GM18868 (cell line): ENCODE results near the gene ZNHIT1.
"Not testable (repeated sequence)": the region's sequence is repeated elsewhere in the genome, so short reads cannot be mapped to it uniquely, and the experiment has no call there.

Experiments
- ATAC-seq: cut with Tn5 transposase; IDR thresholded peaks from one replicate; pipeline ENCODE4 v1.9.1; 2021; ENCODE audit warnings: mild to moderate bottlenecking, moderate library complexity; ENCODE audit not compliant: unreplicated experiment

ZNHIT1 gene

DNA sequence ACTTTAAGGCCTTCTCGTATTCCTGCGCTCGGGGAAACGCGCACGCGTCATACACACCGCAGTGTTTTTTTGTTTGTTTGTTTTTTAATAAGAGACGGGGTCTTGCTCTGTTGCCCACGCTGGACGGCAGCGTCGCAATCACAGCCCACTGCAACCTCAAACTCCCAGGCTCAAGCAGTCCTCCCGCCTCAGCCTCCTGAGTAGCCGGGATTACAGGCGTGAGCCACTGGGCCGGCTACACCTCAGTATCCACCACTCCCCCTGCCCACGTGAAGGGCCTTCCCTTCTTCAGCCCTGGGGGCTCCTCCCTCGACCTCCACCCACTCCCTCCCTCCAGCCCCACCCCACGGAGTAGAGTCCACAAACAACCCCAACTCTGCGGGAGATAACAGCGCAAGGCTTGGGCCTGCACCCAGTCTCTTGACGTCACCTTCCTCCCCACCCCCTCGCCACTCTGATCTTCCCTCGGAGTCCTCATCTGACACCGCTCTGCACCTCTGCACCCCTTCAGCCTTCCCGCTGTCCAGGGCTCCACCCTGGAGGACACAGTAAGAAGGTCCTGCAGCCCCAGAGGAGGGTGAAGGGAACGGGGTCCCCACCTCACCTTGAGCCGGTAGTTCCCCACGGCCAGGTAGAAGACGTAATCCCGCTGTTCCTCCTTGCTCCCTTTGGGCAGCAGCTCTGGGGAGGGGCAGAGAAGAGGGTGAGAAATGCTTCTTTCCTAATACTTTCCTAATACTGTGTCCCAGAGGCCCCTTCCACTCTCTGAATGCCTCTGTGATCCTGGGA lies 22.5 kb downstream of the ZNHIT1 start:
- ATAC-seq: no peak

DNA sequence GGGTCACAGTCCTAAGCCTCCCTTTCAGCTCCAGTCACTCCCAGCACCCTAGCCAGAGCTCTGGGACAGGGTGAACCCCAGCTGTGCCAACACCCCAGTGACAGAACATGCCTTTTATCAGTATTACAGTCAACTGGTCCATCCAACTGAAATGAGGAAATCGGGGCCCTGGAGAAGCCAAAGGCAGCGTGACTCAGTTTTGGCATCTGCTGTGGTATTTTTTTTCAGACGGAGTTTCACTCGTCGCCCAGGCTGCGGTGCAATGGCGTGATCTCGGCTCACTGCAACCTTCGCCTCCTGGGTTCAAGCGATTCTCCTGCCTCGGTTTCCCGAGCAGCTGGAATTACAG lies 23.0 kb downstream of the ZNHIT1 start:
- ATAC-seq: no peak

GRCh38 chr7:101241443-101242349 lies 23.7 kb downstream of the ZNHIT1 start:
- ATAC-seq: no peak

DNA sequence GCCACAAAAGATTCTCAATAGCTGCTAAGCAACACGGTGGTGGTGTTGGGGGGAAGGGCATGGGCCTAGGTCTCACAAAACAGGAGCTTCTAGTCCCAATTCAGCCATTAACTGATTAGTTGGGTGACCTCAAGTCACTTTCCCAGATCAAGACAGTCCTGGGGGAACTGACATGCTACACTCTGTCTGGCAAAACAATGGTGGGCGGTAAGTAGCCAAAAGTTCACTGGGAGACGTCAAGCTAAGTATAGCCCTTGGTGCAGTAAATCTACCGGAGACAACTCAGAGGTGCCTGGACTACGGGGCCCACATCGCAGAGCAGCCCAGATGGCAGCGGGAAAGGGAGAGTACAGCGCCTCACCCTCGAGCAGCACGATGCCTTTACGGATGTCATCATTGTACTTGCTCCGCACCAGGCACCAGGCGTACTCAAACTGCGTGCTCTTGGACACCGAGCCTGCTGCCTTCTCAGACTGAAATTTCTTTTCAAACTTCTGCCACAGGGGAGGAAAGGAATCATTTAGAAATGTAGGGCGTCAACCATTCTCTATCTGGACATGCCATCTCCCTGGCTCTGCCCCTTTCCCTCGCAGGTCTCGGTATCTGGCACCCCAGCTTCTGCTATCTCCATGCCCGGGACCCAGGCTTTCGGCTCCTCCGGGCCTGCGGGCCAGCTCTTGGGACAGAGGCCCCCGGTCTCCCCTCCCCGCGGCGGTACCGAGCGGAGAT lies 25.8 kb downstream of the ZNHIT1 start:
- no peak for ATAC-seq

GRCh38 chr7:101244375-101245146 lies 26.6 kb downstream of the ZNHIT1 start, which contains the start of gene FIS1:
FIS1 (minus strand) TSS chr7:101245081; CDS start chr7:101245004, 77 bp downstream.
- peak; percentile 91 for ATAC-seq

GRCh38 chr7:101245147-101245668 lies 27.2 kb downstream of the ZNHIT1 start:
- ATAC-seq: no peak

DNA sequence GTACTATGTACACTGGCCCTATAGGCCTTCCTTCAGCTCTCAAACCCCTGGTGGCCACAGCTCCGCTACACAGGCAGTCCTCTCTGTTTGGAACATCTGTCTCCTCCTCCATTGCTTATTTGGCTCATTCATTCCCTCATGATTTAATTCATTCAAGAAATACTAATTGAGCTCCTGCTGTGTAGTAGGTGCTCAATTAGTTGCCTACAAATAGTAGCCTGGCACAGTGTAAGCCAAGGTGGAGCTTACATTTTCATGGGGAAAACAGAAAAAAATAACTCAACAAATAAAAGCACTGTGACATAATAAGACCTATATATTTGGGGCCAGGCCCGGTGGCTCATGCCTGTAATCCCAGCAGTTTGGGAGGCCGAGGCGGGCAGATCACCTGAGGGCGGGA lies 30.3 kb downstream of the ZNHIT1 start:
- no peak for ATAC-seq

DNA sequence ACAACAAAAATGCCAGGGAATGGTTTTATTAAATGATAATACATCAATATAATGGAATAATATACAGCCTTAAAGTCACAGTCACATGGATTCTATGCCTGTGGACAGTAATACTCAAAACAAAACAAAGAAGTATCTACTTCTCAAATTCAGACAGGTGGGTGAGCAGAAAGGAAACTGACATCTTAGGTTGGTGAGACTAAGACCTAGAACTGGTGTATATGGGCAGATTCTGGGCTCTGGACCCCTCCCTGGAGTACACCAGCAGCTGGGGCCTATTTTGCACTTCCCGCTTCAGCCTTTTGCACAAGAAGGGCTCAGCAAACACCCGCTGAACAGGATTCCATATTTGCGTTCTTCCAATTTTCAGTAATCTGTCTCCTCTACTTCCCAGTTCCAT lies 32.4 kb downstream of the ZNHIT1 start:
- ATAC-seq: peak; percentile 35

- ATAC-seq: peak; percentile 96
Observed at GRCh38 chr7:101251871-101252659, 34.1 kb downstream of the ZNHIT1 start.

DNA sequence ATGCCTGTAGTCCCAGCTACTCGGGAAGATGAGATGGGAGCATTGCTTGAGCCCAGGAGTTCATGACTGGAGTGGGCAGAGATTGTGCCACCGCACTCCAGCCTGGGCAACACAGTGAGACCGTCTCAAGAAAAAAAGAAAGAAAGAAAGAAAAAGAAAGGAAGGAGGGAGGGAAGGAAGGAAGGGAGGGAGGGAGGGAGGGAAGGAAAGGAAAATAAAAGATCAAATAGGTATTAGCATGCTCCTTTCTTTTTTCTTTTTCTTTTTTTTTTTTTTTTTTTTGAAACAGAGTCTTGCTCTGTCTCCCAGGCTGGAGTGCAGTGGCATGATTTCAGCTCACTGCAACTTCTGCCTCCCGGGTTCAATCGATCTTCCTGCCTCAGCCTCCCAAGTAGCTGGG lies 35.2 kb downstream of the ZNHIT1 start:
- ATAC-seq: not testable (repeated sequence)

DNA sequence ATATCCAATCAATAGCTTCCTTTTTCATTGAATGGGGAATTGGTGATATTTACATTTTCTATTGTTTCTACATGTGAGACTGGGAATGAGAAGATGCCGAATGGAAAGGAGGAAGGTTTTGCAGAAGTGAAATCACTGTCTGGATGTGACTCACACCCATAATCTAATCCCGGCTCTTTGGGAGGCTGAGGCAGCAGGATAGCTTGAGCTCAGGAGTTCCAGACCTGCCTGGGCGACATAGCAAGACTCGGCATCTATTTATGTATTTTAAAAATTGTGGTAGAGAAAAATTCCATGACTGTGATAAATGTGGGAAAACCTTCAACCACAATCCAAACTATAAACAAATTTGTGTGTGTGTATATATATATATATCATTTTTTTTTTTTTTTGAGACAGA lies 37.8 kb downstream of the ZNHIT1 start:
- ATAC-seq: no peak

DNA sequence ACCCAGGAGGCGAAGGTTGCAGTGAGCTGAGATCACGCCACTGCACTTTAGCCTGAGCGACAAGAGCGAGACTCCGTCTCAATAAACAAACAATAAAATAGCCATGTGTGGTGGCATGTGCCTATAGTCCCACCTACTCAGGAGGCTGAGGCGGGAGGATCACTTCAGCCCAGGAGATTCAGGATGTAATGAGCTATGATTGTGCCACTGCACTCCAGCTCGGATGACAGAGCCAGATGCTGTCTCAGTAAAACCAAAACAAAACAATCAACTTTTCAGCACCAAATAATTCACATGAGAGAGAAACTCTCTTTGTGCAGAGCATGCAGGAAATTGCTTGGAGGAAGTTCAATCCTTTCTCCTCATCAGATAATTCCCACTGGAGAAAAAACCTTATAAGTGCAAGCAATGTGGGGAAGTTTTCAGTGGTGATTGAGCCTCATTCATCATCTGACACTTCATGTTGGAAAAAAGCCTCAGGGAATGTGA lies 40.3 kb downstream of the ZNHIT1 start:
- ATAC-seq: no peak

GRCh38 chr7:101264102-101264706 lies 46.2 kb downstream of the ZNHIT1 start:
- ATAC-seq: not testable (repeated sequence)

DNA sequence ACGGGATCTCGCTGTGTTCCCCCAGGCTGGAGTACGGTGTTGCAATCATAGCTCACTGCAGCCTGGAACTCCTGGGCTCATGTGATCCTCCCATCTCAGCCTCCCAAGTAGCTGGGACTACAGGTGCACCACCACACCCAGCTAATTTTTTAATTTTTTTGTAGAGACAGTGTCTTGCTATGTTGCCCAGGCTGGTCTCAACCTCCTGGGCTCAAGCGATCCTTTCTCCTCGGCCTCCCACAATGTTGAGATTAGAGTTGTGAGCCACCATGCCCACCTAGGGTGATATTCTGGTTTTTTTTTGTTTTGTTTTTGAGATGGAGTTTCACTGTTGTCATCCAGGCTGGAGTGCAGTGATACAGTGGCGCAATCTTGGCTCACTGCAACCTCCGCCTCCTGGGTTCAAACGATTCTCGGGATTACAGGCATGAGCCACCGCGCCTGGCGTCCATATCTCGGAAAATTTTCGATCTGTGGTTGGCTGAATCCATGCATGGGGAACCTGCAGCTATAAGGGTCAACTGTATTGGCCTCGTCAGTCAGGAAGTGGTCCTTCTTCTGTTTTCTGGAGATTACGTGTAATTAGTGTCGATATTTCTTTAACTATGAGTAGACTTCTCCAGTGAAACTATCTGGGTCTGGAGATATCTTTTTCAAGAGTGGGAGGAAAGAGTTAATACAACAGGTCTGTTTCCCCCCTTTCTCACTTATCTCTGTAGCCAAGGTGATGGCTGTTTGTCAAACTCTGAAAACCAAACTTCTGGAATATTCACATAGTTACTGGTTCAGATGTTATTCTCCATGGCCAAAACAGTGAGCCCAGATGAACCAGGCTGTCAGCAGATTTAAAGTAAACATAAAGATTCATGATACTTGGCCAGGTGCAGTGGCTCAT lies 47.9 kb downstream of the ZNHIT1 start:
- no peak for ATAC-seq

- ATAC-seq: no peak
Observed at GRCh38 chr7:101269664-101270063, 51.7 kb downstream of the ZNHIT1 start.

GRCh38 chr7:101271021-101271420 lies 53.1 kb downstream of the ZNHIT1 start:
- no peak for ATAC-seq

DNA sequence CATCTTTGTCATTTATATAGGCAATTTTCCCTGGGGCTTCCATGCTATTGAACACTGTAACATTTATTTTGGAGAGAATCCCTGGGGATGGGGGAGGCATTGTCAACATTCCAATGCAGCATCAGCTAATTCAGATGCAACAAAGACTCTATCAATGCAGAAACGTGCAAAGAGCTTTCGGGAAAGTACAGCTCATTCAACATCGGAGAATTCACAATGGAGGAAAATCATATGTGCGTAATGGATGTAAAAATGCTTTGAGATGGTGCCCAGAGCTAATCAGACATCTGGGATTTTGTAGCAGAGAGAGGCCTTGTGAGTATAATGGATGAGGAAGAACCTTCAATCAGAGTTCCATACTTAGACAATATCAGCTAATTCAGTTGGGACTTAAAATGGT lies 55.2 kb downstream of the ZNHIT1 start:
- no peak for ATAC-seq
